Right cardiac atrium (tissue), 5 donors: Measurements from ENCODE around the gene TBC1D23. TPM values are rescaled to one million over a fixed set of nuclear protein-coding genes. Genes with fewer than 3 reads are reported as not detected.
"Not testable (repeated sequence)": the region's sequence is repeated elsewhere in the genome, so short reads cannot be mapped to it uniquely, and the experiment has no call there.

Source experiments
- ATAC-seq, 2 donors: fragments of 200-7000 bp; cut with Tn5 transposase; one replicate each; pipeline versions ENCODE4 v1.8.0 to v1.9.1; 2020; ENCODE audit warnings: moderate library complexity in 2 of 2, mild to moderate bottlenecking in 1 of 2
- DNase-seq, 3 donors: peaks; one replicate each; pipeline ENCODE4 v3.0.0-alpha.2; 2020
- H3K27ac ChIP-seq: one replicate; pipeline ENCODE4 v1.5.1; 2013; ENCODE audit warnings: mild to moderate bottlenecking, low read length, control low read depth, moderate library complexity
- H3K27me3 ChIP-seq: one replicate; pipeline ENCODE4 v1.6.1; 2013; ENCODE audit not compliant: control insufficient read depth, insufficient read depth
- H3K4me1 ChIP-seq: one replicate; pipeline ENCODE4 v1.6.1; 2013; ENCODE audit warnings: low read length; ENCODE audit not compliant: control insufficient read depth, insufficient read depth
- H3K4me3 ChIP-seq: one replicate; pipeline ENCODE4 v1.5.1; 2013; ENCODE audit warnings: low read length, control low read depth
- H3K9me3 ChIP-seq: one replicate; pipeline ENCODE4 v1.6.1; 2013; ENCODE audit warnings: low read length; ENCODE audit not compliant: control insufficient read depth
- WGBS: extraction: QIAGEN DNeasy Blood & Tissue Kit; methylation state at CpG from one replicate; pipeline ENCODE4 v1.1.7; 2013; 5-methylcytosine and 5-hydroxymethylcytosine counted together
- intact Hi-C, 4 donors: fragments of 100-400 bp; cut with DNase I; formaldehyde crosslinking; loops; one replicate each; pipeline versions ENCODE4 v1.11.0 to v1.14.0; 2022 to 2023
- polyA plus RNA-seq: library from polyadenylated mRNA; stranded (reverse); fragments of 200-250 nt; gene quantifications from one replicate; pipeline ENCODE4 v1.2.3, GENCODE V29; 2013
- total RNA-seq, 4 donors: library from RNA; stranded (reverse); fragmentation: NEBNext Ultra II Directional; extraction: Animal tissue kit (Norgen Biotek cat#: 25700); gene quantifications; one replicate each; pipeline ENCODE4 v1.2.1, GENCODE V29; 2021
- donor health status: healthy with polysubstance abuse.
- donor health status: DM: no; HTN: yes; CAD: no.
- donor health status: DM: no; HTN: no; CAD: no.
- donor health status: DM: no; HTN: yes; CAD: no; lungs with severe emphysema.
- donor health status: DM: yes; HTN: yes; CAD: no.

The TBC1D23 gene
- total and polyA plus RNA-seq, 5 donors: 15.0 to 37.4 (median 31.1) TPM

DNA sequence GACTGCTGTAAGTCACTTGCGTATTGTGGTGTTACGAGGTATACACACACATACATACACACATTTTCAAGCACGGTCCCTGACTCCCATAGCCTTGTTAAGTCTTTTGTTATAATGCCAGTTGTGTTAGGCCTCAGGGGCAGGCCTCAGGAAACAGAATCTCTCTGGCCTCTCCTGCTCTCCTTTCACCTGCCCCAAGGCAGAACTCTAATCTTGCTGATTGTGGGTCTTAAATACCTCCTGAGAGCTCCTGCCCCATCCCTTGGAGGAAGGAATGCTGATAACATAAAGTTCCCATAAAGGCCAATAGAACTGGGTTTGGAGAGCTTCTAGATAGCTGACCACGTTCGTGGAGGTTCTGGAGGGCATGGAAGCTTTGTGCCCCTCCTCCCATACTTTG is 69.9 kb downstream of the TBC1D23 start:
- Histone ChIP-seq H3K4me1 (peaks cover 4% of the 10 kb centered on the region), H3K4me3 (no peak overlapping the region), H3K9me3 (no peaks in the 10 kb centered on the region), H3K27ac (no peak overlapping the region), H3K27me3 (no peaks in the 10 kb centered on the region)
- intact Hi-C loops: loop anchor here in 1 of 4 donors (10.0 kb wide), 1 partner anchor 254 kb away; no protein-coding TSS in a partner anchor
- ATAC-seq (no peak), DNase-seq (no peak)
- WGBS: 88% methylated on average over 5 of the region's 5 CpGs

DNA sequence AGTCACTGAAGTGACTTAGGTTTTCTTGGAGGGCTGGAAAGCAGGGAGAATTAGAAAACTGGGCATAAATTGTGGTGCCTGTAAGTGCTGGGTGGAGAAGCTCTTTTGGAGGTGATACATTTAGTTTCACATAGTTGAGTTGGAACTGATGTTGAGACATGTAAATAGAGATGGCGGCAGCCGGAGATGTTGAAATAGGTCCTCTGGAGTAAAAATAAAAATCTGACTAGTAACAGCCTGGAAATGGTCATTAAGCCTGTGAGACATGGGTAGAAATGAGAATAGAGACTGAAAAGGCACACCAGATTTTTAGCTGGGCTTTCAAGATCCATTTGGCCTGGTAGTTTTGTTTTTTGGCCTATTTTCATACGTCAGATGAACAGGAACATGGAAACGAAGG is 70.9 kb downstream of the TBC1D23 start:
- intact Hi-C loops: loop anchor here in 1 of 4 donors (10.0 kb wide), 1 partner anchor 253 kb away; no protein-coding TSS in a partner anchor

DNA sequence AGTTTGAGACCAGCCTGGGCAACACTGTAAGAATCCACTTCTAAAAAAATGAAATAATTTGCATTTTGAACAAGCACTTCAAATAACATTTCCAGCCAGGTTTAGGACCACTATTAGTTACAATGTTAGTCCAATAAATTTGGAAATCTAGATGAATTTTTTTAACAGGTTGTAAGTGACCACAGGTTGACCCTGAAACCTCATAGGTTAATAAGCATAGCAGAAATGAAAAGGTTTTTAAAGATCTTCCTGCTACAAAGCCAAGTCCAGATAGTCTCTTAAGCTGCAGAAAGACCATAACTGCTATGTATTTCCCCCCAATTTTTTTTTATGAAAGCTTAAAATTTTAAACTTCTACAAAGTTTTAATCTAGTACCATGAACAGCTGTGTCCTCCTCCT is 72.3 kb downstream of the TBC1D23 start:
- H3K4me1 ChIP-seq: peaks cover 4% of the 10 kb centered on the region
- no peaks in the 10 kb centered on the region for H3K27me3 ChIP-seq
- H3K27ac ChIP-seq: no peak overlapping the region
- intact Hi-C loops: loop anchor here in 1 of 4 donors (10.0 kb wide), 1 partner anchor 252 kb away; no protein-coding TSS in a partner anchor
- ATAC-seq: no peak
- no peaks in the 10 kb centered on the region for H3K9me3 ChIP-seq
- H3K4me3 ChIP-seq: no peak overlapping the region
- no peak for DNase-seq

More for the DNA sequence above, 70.9 kb downstream of the TBC1D23 start:
- Histone ChIP-seq H3K4me3 (no peak overlapping the region), H3K9me3 (no peaks in the 10 kb centered on the region), H3K27ac (no peak overlapping the region), H3K4me1 (peaks cover 4% of the 10 kb centered on the region), H3K27me3 (no peaks in the 10 kb centered on the region)
- ATAC-seq: no peak
- DNase-seq: no peak
- 92% methylated on average over 4 of the region's 4 CpGs for WGBS

DNA sequence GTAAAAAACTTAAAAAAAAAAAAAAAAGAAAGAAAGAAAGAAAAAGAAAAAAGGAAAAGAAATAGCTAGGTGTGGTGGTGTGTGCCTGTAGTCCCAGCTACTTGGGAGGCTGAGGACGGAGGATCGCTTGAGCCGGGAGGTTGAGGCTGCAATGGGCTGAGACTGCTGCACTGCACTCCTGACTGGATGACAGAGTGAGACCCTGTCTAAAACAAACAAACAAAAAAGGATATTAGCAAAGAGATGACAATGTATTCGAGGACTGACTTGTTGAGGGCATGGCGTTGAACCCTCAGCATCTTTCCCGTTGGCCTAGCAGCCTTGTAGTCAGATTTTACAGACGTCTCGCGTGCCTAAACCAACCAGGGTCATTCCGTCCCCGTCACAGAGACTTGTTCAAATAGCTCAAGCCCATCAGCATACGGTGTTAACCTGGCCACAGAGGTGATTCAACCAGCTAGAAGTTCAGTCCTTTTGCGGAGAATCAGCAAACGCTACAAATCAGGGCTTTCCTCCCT is 73.2 kb downstream of the TBC1D23 start:
- 41% methylated on average over 14 of the region's 14 CpGs for WGBS
- Histone ChIP-seq H3K9me3 (no peaks in the 10 kb centered on the region), H3K27ac (peak overlapping the region; percentile 28), H3K4me3 (peak overlapping the region; percentile 84), H3K27me3 (no peaks in the 10 kb centered on the region), H3K4me1 (peaks cover 4% of the 10 kb centered on the region)
- no peak for DNase-seq
- intact Hi-C loops: loop anchor here in 1 of 4 donors (10.0 kb wide), 1 partner anchor 251 kb away; no protein-coding TSS in a partner anchor
- ATAC-seq: peak; percentile 3 to 18

DNA sequence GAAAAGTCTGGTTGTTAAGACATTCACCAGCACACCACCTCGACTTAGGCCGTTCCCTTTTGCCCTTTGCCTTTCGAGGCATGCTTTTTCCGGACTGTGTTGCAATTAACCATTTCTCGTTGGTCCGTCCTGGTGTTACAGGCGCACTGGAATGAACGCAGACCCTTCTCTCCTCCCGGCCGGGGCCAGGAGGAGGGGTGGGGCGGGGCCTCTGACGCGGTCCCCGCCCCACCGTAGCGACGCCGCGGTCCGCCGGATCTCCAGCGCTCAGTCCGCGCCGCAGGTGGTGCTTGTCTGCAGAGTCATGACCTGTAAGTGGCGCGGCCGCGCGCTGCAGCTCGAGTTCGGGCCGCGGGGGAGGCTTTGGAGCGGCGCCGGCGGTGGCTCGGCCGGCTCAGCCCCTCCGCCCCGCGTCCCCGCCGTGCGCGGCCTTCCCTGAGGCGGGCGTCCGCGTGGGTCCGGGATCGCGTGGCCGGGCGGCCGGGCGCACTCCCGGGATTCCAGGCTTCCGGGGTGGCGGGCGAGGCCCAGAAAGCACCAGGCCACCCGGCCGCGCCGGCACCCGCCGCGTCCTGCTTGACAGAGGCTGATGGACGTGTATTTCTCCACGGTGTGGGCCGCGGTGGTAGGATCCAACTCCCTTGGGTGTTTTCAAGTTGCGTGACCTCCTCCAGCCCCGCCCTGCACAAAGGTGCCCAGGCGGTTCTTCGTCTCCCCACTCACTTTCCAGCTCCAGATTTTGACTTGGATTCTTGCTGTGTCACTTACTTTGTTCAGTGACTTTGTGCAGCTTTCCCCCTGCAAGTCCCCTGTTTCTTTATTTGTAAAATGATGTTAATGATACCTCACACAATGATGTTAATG is 73.9 kb downstream of the TBC1D23 start, which contains the start of gene NIT2:
Gene NIT2 (plus strand): TSS at position 270 of the 864 bp plus-strand sequence. CDS start 35 bp downstream, at position 305.
- H3K4me3 ChIP-seq: peak within 1 kb of the TSS; percentile 84
- no peaks in the 10 kb centered on the region for H3K9me3 ChIP-seq
- ATAC-seq (peak; percentile 97 to 98), DNase-seq (peak; percentile 88 to 95 (median 93))
- under 1% methylated on average over 77 of the region's 77 CpGs for WGBS
- intact Hi-C loops: loop anchor here in 1 of 4 donors (10.0 kb wide), 1 partner anchor 250 kb away; no protein-coding TSS in a partner anchor
- H3K4me1 ChIP-seq: peaks cover 4% of the 10 kb centered on the region
- no peaks in the 10 kb centered on the region for H3K27me3 ChIP-seq
- H3K27ac ChIP-seq: peak within 1 kb of the TSS; percentile 70

DNA sequence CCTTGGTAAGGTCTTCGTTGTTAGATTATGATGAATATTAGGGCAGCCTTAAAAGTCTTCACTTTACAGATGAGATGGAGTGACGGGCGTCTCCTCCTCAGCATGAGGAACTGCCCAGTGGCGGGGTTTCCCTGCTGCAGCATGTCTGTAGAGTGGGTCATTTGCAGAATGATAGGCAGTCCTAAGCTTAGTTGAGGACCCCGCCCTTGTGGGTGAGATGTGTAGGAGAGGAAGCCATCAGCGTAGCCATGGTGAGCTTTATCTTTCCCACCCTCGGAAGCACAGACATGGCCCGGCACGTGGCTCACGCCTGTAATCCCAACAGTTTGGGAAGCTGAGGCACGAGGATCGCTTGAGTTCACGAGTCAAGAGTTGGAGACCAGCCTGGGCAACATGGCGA is 74.6 kb downstream of the TBC1D23 start:
- DNase-seq: peak in 2 of 3 donors; percentile 23 to 57
- Histone ChIP-seq H3K4me1 (peaks cover 4% of the 10 kb centered on the region), H3K9me3 (no peaks in the 10 kb centered on the region), H3K27me3 (no peaks in the 10 kb centered on the region), H3K27ac (no peak overlapping the region), H3K4me3 (peak overlapping the region; percentile 84)
- intact Hi-C loops: loop anchor here in 1 of 4 donors (10.0 kb wide), 1 partner anchor 249 kb away; no protein-coding TSS in a partner anchor
- 61% methylated on average over 14 of the region's 14 CpGs for WGBS
- peak; percentile 36 to 57 for ATAC-seq

DNA sequence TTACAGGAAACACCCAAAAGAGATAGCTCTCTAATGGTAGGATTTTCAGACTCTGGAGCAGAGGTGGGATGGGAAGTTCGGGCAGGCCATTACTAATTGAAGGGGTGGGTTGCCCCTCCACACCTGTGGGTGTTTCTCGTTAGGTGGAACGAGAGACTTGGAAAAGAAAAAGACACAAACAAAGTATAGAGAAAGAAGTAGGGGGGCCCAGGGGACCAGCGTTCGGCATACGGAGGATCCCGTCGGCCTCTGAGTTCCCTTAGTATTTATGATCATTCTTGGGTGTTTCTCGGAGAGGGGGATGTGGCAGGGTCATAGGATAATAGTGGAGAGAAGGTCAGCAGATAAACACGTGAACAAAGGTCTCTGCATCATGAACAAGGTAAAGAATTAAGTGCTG is 75.4 kb downstream of the TBC1D23 start:
- not testable (repeated sequence) for ATAC-seq, H3K27me3 ChIP-seq, H3K27ac ChIP-seq, H3K4me3 ChIP-seq, DNase-seq, H3K4me1 ChIP-seq, H3K9me3 ChIP-seq
- 90% methylated on average over 10 of the region's 10 CpGs for WGBS
- intact Hi-C loops: loop anchor here in 1 of 4 donors (10.0 kb wide), 1 partner anchor 249 kb away; no protein-coding TSS in a partner anchor

DNA sequence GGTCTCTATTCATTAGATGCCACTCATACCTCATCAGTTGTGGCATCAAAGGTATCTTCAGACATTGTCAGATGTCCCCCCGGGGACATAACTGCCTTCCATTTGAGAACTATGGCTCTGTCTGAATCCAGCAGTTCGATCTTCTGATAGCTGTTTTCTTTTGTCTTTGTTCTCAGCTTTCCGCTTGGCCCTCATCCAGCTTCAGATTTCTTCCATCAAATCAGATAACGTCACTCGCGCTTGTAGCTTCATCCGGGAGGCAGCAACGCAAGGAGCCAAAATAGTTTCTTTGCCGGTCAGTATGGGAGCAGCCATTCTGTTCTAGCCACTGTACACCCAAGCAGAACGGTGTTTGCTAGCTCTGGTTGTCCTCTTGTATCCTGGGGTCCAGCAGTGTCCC is 78.1 kb downstream of the TBC1D23 start:
- no peak for DNase-seq
- intact Hi-C loops: loop anchor here in 1 of 4 donors (10.0 kb wide), 1 partner anchor 246 kb away; no protein-coding TSS in a partner anchor

DNA sequence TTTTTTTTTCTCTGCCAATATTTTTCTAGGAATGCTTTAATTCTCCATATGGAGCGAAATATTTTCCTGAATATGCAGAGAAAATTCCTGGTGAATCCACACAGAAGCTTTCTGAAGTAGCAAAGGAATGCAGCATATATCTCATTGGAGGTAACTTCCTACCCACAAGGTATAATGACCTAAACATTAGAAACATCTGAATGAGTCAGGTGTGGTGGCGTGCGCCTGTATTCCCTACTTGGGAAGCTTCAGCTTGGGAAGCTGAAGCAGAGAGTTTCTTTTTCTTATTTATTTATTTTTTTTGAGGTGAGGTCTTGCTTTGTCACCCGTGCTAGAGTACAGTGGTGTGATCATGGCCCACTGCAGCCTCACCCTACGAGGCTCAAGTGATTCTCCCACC is 79.0 kb downstream of the TBC1D23 start:
- H3K9me3 ChIP-seq: no peaks in the 10 kb centered on the region
- no peak for ATAC-seq
- no peak overlapping the region for H3K4me3 ChIP-seq
- no peak overlapping the region for H3K27ac ChIP-seq
- intact Hi-C loops: loop anchor here in 1 of 4 donors (10.0 kb wide), 1 partner anchor 245 kb away; no protein-coding TSS in a partner anchor
- H3K27me3 ChIP-seq: no peaks in the 10 kb centered on the region
- H3K4me1 ChIP-seq: peaks cover 4% of the 10 kb centered on the region
- no peak for DNase-seq
- 99% methylated on average over 5 of the region's 5 CpGs for WGBS

More for the DNA sequence above, 78.1 kb downstream of the TBC1D23 start:
- ATAC-seq: no peak
- Histone ChIP-seq H3K4me1 (peaks cover 4% of the 10 kb centered on the region), H3K27ac (no peak overlapping the region), H3K27me3 (no peaks in the 10 kb centered on the region), H3K4me3 (no peak overlapping the region), H3K9me3 (no peaks in the 10 kb centered on the region)
- WGBS: 73% methylated on average over 10 of the region's 10 CpGs

DNA sequence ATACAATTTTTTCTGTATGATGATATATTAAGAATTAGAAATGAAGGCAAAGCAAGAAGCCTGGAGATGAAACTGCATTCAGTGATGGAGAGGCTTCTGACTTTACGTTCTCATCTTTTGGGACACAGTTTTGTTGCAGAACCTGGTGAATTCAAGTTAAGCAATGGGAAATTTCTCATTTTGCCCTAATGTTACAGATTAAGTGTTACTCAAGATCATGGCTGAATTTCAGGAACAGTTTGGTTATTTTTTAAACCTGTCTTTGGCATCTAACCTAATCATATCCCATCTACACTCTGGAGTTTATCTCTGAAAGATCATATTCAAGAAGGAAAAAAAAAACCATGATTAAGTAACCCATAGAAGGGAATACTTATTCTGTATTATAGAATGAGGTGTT is 79.7 kb downstream of the TBC1D23 start:
- intact Hi-C loops: no loop called here
- ATAC-seq (no peak), DNase-seq (no peak)
- H3K27ac ChIP-seq: no peak overlapping the region
- peaks cover 2% of the 10 kb centered on the region for H3K4me1 ChIP-seq
- no peaks in the 10 kb centered on the region for H3K9me3 ChIP-seq
- no peaks in the 10 kb centered on the region for H3K27me3 ChIP-seq
- H3K4me3 ChIP-seq: no peak overlapping the region
- 89% methylated on average over 1 of the region's 1 CpG for WGBS

DNA sequence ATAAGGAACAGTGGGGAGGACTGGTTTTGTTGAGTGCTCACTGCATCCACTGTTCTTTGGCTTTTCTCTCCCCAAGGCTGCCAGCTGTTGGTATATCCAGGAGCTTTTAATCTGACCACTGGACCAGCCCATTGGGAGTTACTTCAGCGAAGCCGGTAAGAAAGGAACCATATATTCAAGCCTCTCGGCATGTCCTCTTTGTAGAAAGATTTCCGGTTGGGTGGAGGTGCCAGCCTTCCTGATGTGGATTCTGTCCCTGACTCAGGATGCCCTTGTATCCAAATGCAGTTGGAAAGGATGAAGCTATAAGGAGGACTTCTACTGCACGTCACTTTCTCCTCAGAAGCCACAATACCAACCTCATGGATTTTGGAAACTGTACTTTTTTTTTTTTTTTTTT is 87.9 kb downstream of the TBC1D23 start:
- no peaks in the 10 kb centered on the region for H3K9me3 ChIP-seq
- intact Hi-C loops: no loop called here
- H3K4me1 ChIP-seq: no peaks in the 10 kb centered on the region
- no peaks in the 10 kb centered on the region for H3K27me3 ChIP-seq
- no peak overlapping the region for H3K4me3 ChIP-seq
- DNase-seq (no peak), ATAC-seq (peak in 1 of 2 donors; percentile 32)
- H3K27ac ChIP-seq: no peak overlapping the region
- 81% methylated on average over 5 of the region's 5 CpGs for WGBS
